Activated CD4-positive, alpha-beta T cell treated with anti-CD3 and anti-CD28 coated beads for 4 hours (primary cell): ENCODE data around the gene FLVCR2.
"Not testable (repeated sequence)": the region's sequence is repeated elsewhere in the genome, so short reads cannot be mapped to it uniquely, and the experiment has no call there.

Experiments used
- DNase-seq, 2 donors: peaks; one replicate each; pipeline ENCODE4 v3.0.0-alpha.2; 2020

FLVCR2 gene

DNA sequence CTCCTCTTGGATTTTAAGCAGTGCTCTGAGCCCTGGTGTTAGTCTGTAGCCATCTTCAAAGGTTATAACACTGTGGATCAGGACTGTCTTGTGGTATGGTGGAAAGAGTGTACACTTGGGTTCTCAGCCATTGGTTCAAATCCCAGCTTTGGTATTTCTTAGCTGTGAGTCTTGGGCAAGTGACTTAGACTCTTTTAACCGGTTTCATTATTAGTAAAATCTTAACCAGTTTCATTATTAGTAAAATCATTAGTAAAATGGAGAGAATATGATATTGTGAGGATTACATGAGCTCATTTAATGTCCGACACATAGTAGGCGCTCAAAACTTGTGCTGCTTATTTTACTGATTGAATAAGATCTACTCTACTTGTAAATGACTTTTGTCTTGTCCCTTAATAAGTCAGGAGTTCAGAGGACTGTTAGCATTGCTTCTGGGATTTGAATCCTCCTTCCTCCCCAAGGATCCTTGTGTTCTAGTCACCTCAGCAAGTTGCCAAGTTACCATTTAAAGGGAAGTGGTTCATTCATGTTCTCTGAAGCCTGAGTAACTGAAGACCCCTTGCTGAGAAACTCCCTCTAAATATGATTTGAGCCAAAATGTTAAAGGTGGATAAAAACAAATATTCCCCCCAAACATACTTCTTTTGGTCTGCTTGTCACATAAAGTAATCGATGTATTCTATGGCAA, 95.1 kb downstream of the FLVCR2 start:
- DNase-seq: no peak

GRCh38 chr14:75675265-75675960, 97.0 kb downstream of the FLVCR2 start:
- DNase-seq: no peak

DNA sequence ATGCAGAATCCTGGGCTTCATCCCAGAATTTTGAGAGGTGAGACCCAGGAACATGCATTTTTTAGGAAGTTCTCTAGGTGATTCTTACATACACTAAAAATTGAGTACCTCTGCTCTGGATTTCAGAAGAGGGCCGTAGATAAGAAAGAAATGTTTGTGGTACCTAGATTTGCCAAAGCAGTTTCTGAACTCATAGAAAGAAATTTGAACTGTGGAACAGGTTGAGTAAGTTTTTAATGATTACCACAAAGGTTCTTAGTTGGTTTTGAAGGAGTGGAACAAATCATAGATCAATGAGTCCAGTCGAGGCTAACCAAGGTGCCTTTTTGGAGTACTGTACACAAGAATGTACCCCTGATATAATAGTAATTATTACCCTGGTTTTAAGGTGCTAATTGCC, 107.5 kb downstream of the FLVCR2 start:
- no peak for DNase-seq

DNA sequence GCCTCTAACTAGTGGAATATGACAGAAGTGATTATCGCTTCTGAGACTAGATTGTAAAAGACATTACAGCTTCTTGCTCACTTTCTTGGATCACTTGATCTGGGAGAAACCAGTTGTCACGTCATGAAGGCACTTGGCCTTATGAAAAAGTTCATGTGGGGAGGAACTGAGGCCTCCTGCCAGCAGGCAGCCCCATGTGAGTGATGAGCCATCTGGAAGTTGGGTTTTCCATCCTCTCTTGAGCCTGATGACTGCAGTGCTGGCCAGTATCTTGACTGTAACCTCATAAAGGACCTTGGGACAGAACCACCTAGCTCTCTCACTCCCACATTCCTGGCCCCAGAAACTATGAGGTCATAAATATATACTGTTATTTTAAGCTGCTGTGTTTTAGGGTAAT, 110.6 kb downstream of the FLVCR2 start:
- no peak for DNase-seq

DNA sequence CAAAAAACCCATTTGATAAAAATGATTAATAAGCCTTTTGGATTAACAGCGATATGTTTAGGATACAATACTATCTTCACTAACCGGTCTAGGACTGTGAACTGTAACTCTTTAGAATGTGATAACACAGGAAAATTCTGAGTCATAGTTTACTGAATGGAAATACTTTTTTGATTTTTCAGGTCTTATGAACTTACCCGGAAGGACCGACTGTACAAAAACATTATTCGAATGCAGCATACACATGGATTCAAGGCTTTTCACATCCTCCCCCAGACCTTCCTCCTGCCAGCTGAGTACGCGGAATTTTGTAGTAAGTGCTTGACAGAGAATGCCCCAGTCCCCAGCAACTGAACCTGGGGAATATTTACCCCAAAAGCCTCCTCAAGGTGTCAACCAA, 111.6 kb downstream of the FLVCR2 start:
- no peak for DNase-seq

DNA sequence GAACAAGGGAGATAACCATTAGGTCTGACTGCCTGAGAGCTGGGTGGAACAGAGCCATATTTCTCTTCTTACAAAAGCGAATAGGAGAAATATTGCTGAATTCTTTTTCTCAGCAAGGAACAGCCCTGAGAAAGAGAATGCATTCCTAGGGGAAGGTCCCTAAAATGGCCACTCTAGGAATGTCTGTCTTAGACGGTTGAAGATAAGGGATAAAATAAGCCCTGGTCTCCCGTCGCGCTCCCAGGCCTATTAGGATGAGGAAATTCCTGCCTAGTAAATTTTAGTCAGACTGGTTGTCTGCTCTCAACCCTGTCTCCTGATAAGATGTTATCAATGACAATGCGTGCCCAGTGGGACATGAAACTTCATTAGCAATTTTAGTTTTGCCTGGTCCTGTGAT, 116.6 kb downstream of the FLVCR2 start:
- DNase-seq: not testable (repeated sequence)

DNA sequence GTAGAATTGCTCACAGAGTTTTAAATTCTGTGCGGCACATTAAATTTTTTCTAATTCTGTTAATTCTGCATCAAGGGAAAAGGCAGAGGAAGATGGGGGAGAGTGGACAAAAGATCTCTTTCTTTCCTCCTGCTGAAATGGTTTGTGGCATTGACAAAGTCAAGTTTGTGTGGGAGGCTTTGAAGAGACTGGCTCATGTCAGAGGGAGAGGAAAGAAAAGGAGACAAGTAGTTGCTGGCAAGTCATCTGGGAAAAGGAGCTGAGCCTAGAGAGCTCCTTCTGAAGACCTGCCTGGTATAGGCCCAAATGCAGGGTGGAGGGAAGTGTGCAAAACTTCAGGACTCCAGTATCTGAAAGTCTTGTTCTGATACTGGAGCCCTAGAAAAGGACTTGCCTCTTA, 119.0 kb downstream of the FLVCR2 start:
- no peak for DNase-seq
